HL-60/S4 treated with retinoic acid at 250 ng/mL for 4 days and 3 days (cell line): ENCODE measurements around the gene SDR42E2.

ENCODE experiments used
- in situ Hi-C: fragments of 300-500 bp; cut with MboI; formaldehyde crosslinking; loops from 2 replicates; pipeline ENCODE4 v1.7.0; 2022; ENCODE audit warnings: low sequenced_read_pairs

The SDR42E2 gene

DNA sequence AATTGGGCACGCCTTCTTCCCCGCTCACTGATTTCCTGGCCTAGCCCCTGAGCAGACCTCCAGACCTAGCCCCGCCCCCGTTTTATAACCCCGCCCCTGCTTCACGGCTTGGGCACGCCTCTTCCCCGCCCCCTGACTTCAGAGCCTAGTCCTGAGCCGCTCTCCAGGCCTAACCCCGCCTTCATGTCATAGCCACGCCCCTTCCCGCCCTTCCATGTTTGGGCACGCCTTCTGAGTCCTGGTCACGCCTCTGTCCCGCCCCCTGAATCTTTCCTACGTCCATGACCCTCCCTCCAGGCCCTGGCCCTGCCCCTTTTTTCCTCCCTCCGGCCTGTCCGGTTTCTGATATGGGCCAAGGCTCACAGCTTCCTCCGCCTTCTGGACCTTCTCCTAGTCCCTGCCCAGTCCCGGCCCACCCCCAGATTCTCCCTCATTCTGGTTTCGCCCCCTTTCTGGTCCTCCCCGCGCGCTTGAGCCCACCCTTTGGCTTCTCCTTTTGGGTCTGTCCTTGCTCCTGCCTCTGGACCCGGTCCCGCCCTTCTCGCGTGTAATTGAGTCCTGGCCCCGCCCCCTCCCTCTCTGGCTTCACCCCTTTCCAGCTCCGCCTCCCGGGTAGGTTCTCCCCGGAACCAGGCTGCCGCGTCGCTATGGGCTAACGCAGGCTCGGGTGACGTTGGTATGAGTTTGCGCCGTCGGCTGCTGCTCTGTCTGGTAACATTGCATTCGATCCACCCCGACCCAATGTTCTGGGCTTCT is 28.6 kb downstream of the SDR42E2 start:
- in situ Hi-C loops: no loop called here

- in situ Hi-C loops: no loop called here
These were observed 29.4 kb downstream of the SDR42E2 start for GRCh38 chr16:22191532-22192260.

DNA sequence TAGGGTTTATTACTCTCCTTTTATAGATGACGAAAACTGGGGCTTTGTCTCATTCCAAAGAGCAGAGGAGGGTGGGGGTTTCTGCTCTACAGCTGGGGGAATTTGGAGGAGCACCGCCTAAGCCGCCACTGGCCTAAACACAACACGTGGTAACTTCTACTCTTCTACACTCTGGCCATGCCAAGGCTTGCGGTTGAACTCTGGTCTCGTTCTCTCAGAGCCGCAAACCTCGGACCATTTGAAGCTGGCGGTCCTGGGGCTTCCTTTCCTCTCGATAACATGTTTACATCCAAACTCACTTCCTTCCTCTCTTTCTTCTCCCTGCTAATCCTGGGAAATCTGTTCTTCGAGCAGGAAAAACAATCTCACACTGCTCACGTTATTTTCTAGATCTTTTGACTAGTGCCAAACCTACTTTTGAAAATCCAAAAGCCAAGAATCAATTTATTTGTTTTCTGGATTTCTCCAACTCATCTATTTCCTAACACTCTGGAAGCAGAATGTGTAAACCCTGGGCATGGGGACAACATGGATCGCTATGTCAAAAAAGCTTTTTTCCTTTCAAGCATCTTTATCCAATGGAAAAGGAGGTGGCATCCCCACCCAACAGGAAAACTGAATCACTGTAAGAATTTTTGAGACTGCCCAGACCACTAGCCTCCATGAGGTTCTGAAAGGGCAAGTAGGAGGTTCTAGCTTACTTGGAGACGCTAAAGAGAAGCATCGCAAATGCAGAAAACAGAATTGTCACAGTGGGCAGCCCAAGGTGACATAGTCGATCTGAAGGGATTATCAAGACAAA is 30.2 kb downstream of the SDR42E2 start:
- in situ Hi-C loops: no loop called here

DNA sequence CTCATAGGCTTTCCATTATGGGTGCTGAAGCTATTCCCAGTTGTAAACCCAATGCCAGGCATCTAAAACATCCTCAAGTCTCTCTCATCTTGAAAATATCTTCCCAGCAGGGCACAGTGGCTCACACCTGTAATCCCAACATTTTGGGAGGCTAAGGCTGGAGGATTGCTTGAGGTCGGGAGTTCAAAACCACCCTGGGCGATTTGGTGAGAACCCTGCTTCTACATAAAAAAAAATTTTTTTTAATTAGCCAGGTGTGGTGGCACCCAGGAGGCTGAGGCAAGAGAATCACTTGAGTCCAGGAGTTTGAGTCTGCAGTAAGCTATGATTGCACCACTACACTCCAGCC is 30.7 kb downstream of the SDR42E2 start:
- in situ Hi-C loops: no loop called here

DNA sequence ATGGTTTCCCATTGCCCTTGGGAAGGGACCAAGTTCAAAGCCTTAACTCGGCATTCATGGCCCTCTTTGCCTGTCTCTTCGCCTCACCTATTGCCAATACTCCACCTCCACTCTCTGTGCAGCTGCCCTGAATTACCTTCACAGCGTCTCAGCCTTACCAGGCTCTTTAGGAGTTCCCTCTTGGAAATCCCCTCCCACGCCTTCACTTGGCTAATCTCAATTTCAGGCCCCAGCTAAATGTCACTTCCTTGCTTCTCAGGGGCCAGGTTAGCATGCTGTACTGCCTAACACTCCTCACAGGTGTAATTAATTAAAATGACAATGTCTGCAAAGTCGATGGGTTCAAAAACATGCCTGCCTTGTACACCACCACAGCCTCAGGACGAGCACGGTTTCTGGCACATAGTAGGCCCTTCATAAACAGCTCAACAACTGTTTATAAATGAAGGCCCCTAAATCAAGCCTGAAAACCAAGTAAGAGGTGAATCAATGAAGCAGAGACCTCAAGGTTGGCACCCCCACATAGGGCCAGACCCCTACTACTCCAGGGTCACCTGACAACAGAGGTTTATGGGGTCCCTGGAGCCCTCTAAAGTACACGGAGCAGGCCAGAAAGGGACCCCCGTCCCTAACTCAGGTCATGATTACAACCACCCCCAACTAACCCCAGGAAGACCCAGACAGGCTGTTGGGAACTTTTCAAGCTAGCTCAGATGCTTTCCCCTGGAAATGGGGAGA is 32.6 kb downstream of the SDR42E2 start:
- in situ Hi-C loops: loop anchor here (5.0 kb wide), 1 partner anchor 102 kb away; the partner anchor contains the start of gene POLR3E

GRCh38 chr16:22195445-22195694 is 33.1 kb downstream of the SDR42E2 start:
- in situ Hi-C loops: loop anchor here (5.0 kb wide), 1 partner anchor 102 kb away; the partner anchor contains the start of gene POLR3E

GRCh38 chr16:22195695-22196558 is 33.6 kb downstream of the SDR42E2 start:
- in situ Hi-C loops: loop anchor here (5.0 kb wide), 1 partner anchor 101 kb away; the partner anchor contains the start of gene POLR3E

GRCh38 chr16:22196559-22197168 is 34.4 kb downstream of the SDR42E2 start:
- in situ Hi-C loops: loop anchor here (5.0 kb wide), 1 partner anchor 101 kb away; the partner anchor contains the start of gene POLR3E

DNA sequence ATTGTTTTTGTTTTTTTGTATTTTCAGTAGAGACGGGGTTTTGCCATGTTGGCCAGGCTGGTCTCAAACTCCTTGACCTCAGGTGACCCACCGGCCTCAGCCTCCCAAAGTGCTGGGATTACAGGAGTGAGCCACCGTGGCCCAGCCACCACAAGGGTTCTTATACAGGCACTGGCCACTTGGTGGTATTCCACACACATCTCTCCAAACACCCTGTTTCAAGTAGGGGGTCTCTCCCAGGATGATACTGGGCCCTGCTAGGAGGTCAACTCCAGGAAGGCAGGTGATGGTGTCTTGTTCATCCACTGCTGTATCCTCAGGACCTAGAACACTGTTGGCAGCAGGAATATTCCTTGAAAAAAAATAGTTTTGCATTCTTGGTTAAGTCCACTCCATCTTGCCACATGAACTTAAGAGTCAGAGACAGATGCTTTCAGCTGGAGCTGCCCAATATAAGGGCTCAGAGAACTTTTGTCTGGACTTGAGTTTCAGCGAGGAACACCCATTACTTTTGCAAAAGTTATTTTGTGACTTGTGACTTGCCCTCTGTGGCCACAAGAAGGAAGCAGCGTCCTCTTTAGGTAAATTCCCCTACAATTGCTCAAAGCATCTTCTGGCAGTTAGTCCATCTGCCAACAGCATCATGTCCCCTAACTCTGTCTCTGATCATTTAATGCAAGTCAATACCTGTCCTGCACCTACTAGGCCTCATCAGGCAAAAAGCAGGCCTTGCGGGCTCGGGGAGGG is 36.4 kb downstream of the SDR42E2 start:
- in situ Hi-C loops: loop anchor here (5.0 kb wide), 1 partner anchor 99 kb away; the partner anchor contains the start of gene POLR3E

GRCh38 chr16:22202261-22202637 is 39.9 kb downstream of the SDR42E2 start:
- in situ Hi-C loops: loop anchor here (25.0 kb wide), 1 partner anchor 1390 kb away; the partner anchor contains the start of genes ERI2 and REXO5

DNA sequence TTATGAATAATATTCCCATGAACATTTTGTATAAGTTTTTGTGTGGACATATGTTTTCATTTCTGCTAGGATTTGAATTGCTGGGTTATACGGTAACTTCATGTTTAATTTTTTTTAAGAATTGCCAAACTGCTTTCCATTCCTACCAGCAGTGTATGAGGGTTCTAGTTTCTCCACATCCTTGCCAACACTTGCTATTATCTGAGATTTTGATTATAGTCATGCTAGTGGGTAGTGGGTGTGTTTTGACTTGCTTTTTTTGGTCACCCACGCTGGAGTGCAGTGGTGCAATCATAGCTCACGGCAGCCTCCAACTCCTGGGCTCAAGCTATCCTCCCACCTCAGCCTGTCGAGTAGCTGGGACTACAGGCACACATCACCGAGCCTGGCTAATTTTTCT is 40.8 kb downstream of the SDR42E2 start:
- in situ Hi-C loops: loop anchor here (25.0 kb wide), 1 partner anchor 1391 kb away; the partner anchor contains the start of genes ERI2 and REXO5

DNA sequence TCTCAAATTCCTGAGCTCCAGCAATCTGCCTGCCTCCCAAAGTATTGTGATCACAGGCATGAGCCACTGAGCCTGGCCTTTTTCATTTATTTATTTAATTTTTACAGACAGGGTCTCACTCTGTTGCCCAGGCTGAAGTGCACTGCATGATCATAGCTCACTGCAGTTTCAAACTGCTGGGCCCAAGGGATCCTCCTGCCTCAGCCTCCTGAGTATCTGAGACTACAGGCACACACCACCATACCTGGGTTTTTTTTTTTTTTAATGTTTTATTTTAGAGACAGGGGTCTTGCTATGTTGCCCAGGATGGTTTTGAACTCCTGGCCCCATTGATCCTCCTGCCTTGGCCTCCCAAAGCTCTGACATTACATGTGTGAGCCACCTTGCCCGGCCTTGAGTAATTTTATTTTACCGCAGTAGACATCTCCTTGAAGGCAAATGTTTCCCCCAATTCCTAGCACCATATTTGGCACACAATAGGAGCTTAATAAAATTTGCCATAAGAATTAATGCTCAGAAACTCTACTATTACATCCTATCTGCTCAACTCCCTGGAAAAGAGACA is 41.9 kb downstream of the SDR42E2 start:
- in situ Hi-C loops: loop anchor here (25.0 kb wide), 1 partner anchor 1392 kb away; the partner anchor contains the start of genes ERI2 and REXO5

- in situ Hi-C loops: loop anchor here (25.0 kb wide), 1 partner anchor 1393 kb away; the partner anchor contains the start of genes ERI2 and REXO5
These were observed 43.3 kb downstream of the SDR42E2 start for GRCh38 chr16:22205577-22206012.

DNA sequence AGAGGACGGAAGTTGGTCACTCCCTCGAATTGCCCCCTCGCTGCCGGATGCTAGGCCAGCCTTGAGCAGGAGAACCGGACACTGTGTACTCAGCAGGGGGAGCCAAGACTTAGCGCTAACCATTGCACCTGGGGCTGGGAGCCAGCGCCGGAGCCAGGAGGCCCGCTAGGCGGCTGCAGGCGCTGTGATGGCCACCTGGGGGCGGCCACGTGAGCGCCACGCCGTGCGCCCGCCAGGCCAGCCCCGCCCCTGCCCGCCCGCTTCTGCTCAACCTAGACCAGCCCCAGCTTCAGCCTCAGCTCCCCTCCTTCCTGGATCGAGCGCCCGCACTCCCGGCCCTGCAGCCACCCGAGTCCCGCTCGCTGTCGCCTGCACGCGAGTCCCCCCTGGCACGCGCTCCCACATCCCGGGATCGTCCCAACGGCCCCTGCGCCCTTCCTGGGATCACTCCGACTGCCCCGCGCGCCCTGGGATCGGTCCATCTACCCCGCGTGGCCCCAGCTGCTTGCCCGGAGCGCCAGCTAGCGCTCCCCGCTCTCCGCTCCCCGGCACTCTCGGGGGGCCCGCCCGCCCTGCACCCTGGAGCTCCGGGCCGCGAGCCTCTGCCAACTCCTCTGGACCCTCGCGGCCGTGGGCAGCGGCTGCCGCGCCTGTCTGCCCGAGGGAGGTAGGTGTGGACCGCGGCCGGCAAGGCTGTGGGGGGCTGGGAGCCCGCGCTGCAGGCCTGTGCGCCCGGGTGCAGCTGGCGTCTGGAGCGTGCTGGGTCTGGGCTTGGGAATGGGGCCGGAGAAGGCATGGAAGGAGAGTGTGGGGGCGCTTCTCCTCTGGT is 43.9 kb downstream of the SDR42E2 start, which contains the start of gene EEF2K:
EEF2K (plus strand) TSS at position 266 of the 829 bp plus-strand sequence. CDS start 19,452 bp downstream, outside the sequence.
- in situ Hi-C loops: loop anchor here (25.0 kb wide), 1 partner anchor 1394 kb away; the partner anchor contains the start of genes ERI2 and REXO5

- in situ Hi-C loops: loop anchor here (25.0 kb wide), 1 partner anchor 1395 kb away; the partner anchor contains the start of genes ERI2 and REXO5
These were observed 44.8 kb downstream of the SDR42E2 start for GRCh38 chr16:22206842-22207714.
